Measurements from ENCODE around the gene RABEP2.
A peak's percentile ranks its signal among the peaks of the same experiment; 100 is the strongest.
"Not testable (repeated sequence)": the region's sequence is repeated elsewhere in the genome, so short reads cannot be mapped to it uniquely, and the experiment has no call there.

The RABEP2 gene

DNA sequence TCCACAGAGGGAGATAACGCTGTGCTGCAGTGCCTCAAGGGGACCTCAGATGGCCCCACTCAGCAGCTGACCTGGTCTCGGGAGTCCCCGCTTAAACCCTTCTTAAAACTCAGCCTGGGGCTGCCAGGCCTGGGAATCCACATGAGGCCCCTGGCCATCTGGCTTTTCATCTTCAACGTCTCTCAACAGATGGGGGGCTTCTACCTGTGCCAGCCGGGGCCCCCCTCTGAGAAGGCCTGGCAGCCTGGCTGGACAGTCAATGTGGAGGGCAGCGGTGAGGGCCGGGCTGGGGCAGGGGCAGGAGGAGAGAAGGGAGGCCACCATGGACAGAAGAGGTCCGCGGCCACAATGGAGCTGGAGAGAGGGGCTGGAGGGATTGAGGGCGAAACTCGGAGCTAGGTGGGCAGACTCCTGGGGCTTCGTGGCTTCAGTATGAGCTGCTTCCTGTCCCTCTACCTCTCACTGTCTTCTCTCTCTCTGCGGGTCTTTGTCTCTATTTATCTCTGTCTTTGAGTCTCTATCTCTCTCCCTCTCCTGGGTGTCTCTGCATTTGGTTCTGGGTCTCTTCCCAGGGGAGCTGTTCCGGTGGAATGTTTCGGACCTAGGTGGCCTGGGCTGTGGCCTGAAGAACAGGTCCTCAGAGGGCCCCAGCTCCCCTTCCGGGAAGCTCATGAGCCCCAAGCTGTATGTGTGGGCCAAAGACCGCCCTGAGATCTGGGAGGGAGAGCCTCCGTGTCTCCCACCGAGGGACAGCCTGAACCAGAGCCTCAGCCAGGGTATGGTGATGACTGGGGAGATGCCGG lies 7.5 kb upstream of the RABEP2 start:
- no peak for DNase-seq (ENCODE audit: low read depth in 2 of 2)

DNA sequence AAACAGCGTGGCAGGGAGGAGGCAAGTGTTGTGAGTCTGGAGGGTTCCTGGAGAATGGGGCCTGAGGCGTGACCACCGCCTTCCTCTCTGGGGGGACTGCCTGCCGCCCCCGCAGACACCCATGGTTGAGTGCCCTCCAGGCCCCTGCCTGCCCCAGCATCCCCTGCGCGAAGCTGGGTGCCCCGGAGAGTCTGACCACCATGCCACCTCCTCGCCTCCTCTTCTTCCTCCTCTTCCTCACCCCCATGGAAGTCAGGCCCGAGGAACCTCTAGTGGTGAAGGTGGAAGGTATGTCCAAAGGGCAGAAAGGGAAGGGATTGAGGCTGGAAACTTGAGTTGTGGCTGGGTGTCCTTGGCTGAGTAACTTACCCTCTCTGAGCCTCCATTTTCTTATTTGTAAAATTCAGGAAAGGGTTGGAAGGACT lies 6.8 kb upstream of the RABEP2 start, which contains the start of gene CD19:
Gene CD19 (plus strand): TSS at position 171 of the 425 bp plus-strand sequence. CDS start 30 bp downstream, at position 201.
- no peak for DNase-seq (ENCODE audit: low read depth in 2 of 2)

DNA sequence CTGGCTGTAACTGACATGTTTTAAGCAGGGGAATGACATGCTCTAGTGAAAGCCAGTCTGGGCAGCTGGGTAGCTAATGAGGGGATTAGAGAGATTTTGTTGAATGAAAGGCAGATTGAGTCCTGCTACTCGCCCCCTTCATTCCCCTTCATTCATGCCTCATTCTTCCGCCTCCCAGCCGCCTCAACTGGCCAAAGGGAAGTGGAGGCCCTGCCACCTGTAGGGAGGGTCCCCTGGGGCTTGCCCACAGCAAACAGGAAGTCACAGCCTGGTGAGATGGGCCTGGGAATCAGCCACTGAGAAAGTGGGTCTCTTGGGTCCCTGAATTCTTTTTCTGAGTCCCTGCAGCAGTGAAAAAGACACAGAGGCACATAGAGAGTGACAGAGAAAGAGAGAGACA lies 5.6 kb upstream of the RABEP2 start:
- DNase-seq (ENCODE audit: low read depth in 2 of 2) = no peak

DNA sequence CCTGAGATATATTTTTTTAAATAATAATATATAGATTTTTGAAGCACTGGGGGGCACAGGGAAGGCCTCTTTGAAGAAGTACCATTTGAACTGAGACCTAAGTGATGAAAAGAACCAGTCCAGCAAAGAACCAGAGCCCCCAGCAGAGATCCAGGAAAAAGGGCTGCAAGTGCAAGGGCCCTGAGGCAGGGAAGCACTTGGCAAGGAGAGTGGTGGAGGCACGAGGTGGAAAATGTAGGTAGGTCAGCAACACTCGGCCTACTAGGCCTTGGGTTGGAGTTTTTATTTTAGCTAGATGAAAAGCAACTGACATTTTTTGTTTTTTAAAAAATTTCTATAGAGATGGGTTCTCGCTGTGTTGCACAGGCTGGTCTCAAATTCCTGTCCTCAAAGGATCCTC lies 5.2 kb upstream of the RABEP2 start:
- no peak for DNase-seq (ENCODE audit: low read depth in 2 of 2)

DNA sequence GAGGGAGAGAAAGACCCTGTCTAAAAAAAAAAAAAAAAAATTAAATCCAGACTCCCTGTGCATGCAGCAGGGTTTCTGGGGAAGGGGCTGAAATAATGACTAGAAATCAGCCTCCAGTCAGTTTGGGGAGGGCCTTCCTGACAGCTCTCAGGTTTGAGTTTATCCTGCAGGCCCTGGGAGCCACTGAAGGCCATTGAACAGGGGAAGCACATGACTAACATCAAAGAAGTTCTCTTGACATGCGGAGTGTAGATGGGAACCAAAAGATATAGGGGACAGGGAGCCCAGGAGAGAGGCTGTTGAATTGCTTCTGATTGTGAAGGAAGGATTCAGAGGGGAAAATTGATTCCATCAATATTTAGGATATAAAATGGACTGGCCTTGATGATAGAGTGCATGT lies 2.8 kb upstream of the RABEP2 start:
- DNase-seq (ENCODE audit: low read depth in 2 of 2) = no peak

DNA sequence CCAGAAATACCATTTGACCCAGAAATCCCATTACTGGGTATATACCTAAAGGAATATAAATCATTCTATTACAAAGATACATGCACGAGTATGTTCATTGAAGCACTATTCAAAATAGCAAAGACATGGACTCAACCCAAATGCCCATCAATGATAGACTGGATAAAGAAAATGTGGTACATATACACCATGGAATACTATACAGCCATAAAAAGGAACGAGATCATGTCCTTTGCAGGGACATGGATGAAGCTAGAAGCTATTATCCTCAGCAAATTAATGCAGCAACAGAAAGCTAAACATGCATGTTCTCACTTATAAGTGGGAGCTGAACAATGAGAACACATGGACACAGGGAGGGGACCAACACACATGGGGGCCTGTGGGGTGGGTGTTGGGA lies 1.2 kb upstream of the RABEP2 start:
- DNase-seq (ENCODE audit: low read depth in 2 of 2) = not testable (repeated sequence)

DNA sequence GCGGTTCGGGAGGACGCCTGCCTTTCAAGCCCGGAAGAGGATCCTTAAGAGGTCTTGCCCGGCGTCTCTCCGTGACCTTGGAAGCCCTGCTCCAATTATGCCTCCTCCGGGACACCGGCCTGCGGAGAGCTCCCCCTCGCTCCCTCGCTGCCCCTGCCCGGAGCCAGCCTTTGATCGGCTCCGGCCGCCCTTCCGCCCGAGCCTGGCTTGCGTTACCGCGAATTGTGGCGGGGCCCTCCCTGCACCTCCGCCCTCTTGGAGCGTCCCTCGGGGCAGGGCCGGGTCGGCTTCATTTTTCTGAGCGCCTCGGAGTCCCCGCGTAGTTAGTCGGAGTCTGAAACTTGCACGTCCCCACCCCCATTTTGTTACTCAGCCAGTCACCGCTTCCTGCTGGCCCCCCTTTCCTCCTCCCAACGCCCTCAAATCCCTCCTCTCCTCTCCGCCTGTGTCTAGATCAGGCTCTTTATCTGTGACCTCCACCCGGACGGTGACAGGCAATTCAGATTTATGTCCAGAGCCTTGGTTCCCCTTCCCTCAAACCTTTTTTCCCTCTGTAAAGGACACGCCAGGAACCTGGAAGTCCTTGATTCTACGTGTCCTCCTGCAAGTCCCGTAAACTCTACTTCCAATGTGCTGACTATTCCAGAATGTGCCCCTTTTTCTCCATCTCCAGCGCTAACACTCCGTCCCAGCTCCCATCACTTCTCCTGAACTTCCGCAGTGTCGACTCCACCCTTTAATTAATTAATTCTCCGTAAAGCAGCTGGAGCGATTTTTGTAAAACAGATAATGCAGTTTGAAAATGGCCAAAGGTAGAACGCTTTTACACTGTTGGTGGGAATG lies 569 bp upstream of the RABEP2 start:
- peak; percentile 66 to 70 for DNase-seq (ENCODE audit: low read depth in 2 of 2)

DNA sequence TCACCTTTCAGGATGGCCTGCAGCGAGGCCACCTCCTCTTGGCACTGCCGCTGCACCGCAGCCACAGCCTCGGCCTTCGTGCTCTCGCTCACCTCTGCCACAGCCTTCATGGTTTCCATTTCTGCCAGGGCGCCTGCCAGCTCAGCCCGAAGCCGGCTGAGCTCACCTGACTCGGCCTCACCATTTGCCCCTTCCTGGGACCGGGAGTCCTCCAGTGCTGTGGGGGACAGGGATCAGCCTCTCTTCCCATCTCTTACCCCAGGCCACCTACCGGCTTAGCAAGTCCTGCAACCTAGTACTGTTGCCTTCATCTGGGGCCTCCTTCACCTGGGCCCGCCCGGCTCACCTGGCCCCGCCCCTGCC lies 658 bp downstream of the RABEP2 start:
- DNase-seq (ENCODE audit: low read depth in 2 of 2) = no peak

DNA sequence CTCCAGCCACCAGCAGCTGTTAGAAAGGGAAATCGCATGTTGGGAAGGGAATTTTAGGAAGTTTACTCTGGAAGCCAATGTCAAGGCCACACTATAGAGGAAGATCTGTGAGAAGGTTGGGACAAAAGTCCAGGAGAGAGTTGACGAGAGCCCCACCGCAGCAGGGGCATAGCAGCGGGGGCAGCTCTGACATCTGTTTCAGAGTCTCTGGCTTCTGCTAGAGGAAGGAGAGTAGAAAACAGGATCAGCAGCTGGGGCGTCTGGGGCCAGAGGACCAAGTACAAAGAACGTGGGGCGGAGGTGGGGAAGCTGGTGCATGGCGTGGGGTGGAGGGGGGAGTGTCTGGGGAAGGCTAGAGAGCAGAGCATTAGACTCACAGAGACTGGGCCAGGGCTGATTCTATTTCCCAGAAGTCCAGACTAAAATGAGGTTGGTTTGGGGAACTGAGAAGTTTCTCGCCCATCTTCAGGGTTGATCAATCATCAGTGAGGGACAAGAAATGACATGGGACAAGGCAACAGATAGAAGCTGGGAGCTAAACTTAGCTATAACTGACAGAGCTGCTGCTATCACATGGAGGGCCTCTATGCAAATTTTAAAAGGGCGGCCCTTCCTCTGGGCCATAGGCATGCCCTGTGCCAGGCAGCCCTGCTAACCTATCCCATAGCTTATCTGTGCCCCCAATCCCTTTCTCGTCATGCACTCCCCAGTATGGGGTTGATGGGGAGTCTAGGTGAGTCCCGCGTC lies 1.2 kb downstream of the RABEP2 start:
- DNase-seq (ENCODE audit: low read depth in 2 of 2) = no peak

DNA sequence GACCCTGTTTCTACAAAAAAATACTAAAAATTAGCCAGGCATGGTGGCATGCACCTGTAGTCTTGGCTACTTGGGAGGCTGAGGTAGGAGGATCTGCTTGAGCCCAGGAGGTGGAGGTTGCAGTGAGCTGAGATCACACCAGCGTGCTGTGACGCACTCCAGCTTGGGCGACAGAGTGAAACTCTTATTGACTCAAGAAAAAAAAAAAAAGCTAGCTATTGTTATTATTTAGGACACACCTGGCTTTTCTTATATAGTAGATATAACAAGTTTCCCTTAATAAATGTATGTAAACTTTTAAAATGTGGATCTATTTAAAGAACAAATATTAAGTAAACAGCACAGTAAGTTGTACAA lies 1.8 kb downstream of the RABEP2 start:
- no peak for DNase-seq (ENCODE audit: low read depth in 2 of 2)

DNA sequence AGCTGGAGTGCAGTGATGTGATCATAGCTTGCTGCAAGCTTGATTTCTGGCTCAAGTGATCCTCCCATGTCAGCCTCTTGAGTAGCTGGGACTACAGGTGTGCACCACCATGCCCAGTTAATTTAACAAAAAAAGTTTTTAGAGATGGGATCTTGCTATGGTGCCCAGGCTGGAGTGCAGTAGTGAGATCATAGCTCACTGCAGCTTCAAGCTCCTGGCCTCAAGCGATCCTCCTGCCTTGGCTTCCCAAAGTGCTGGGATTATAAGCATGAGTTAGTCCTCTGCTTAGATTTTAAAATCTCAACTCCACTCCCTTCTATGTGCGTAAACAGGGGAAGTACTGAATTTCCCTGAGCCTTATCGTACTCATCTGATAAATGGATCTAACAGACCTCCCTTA lies 6.3 kb downstream of the RABEP2 start:
- DNase-seq (ENCODE audit: low read depth in 2 of 2) = no peak

DNA sequence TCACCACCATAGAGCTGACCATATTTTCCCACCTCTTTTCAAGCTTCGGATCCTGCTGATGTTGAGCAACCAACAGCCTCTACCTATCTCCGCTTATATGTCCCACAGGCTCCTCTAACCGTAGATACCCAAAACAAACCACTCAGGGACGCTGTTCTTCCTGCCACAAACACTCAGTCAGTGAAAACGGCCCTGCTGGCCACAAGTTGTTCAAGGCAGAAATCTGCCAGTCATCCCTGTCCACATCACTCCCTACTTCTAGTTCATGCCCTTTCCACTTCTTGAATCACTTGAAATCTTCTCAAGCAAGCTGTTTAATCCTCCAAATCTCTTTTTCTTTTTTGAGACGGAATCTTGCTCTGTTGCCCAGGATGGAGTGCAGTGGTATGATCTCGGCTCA lies 7.9 kb downstream of the RABEP2 start:
- DNase-seq (ENCODE audit: low read depth in 2 of 2) = no peak

DNA sequence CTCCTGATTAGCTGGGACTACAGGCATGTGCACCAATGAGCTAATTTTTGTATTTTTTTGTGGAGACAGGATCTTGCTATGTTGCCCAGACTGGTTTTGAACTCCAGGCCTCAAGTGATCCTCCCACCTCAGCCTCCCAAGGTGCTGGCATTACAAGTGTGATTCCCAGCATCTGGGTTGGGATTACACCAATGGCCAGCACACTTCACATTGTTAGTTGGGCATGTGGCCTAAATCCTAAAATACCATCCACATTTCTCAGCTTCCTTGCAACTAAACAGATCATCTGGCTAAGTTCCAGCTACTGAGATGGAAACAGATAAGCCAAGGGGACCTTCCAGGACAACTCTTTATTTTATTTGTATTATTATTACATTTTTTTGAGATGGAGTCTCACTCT lies 9.9 kb downstream of the RABEP2 start:
- no peak for DNase-seq (ENCODE audit: low read depth in 2 of 2)

DNA sequence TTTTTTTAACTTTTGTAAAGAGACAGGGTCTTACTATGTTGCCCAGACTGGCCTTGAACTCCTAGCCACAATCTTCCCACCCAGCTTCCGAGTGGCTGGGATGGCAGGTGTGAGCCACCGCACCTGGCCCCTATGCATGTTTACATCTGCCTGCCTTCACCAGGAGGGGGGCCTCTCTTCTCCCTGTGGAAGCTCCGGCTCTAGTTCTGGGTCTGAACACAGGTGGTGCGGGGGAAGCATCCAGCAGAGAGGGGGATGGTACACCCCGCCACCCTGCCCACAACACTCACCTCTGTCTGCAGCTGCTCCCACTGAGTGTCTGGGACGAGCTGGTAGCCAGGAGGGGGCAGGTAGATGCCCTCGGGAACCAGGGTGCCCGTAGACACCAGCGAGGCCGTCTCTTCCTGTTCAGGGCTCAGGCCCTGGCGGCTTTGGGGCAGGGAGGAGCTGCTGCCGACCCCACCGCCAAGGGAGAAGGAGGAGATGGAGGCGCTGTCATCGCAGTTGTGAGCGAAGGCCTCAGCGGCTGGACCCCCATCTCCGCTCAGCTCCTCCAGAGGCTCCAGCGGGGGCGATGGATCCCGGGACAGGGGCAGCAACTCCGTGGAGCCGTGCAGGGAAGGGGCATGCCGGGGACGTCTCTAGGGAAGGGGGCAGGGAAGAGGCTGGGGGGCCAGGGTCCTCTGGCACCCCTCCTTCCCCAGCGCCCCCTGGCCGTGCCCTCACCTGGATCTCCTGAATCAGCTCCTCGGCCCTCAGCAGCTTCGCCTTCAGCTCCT lies 10.9 kb downstream of the RABEP2 start:
- DNase-seq (ENCODE audit: low read depth in 2 of 2) = no peak

DNA sequence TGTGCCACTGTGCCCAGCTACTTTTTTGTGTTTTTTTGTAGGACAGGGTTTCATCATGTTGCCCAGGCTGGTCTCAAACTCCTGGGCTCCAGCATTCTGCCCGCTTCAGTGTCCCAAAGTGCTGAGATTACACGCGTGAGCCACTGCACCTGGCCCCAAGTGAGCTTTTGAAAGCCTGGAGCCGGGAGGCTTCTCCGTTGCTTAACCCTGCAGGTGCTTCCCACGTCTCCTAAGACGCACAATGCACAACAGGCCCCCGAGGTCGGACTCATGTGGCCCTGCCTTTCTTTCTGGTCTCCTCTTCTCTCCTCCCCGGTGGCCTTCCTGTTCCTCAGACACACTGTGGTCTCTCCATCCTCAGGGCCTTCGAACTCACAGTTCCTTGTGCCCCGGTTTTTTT lies 12.5 kb downstream of the RABEP2 start:
- no peak for DNase-seq (ENCODE audit: low read depth in 2 of 2)

DNA sequence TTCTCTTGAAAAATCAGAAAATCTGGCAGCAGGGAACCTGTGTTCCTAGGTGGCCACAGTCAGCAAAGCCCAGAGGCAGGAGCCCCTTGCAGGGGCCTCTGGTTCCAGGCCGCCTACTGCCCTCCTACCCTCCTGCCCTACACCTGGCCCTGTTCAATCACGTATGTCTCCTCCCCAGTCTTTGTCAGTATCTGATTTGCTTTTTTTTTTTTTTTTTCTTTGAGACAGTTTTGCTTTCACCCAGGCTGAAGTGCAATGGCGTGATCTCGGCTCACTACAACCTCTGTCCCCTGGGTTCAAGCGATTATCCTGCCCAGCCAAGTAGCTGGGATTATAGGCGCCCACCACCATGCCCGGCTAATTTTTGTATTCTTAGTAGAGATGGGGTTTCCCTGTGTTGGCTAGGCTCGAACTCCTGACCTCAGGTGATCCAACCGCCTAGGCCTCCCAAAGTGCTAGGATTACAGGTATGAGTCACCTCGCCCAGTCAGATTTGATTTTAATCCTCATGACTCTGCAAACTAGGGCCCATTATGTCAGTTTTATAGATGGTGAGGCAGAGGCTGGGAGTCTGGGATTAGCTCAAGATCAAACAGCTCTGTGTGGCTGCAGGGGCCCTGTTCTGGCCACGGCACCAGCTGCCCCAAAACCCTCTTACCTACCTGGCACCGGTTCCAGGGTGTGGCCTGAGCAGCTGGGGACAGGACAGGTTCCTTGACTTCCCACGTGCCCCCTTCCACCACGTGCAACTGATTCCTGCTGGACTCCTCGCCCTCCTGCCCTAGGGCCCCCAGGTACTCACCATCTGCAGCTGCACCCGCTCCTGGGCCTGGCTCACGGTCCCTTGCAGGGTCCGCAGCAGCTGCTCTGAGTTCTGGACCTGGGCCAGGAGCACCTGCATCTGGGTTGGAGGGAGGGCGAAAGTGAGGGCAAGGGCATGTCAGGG lies 14.7 kb downstream of the RABEP2 start:
- no peak for DNase-seq (ENCODE audit: low read depth in 2 of 2)

DNA sequence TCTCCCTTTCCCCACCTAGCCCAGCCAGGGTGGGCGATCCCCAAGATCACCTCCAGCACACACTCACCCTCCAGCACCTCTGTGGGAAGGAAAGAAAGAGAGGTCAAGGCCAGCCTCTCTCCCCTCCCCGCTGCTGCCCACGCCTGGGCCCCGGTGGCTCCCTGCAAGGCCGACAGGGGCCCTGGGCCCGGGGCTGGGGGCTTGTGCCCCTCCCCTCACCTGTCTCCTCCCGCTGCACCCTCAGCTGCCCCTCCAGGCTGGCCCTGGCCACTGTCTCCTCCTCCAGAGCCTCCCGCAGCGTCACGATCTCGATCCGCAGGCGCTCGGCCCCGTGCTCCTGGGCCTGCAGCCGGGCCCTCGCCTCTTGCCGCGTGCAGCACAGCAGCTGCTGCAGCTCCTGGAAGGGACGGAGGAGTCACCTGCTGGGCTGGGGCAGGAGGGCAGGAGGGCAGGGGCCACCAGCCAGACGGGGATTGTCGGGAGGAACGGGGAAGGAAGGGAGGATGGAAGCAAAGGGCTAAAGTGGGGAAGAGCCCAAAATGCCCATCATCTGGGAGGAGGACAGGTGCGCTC lies 19.2 kb downstream of the RABEP2 start:
- no peak for DNase-seq (ENCODE audit: low read depth in 2 of 2)

DNA sequence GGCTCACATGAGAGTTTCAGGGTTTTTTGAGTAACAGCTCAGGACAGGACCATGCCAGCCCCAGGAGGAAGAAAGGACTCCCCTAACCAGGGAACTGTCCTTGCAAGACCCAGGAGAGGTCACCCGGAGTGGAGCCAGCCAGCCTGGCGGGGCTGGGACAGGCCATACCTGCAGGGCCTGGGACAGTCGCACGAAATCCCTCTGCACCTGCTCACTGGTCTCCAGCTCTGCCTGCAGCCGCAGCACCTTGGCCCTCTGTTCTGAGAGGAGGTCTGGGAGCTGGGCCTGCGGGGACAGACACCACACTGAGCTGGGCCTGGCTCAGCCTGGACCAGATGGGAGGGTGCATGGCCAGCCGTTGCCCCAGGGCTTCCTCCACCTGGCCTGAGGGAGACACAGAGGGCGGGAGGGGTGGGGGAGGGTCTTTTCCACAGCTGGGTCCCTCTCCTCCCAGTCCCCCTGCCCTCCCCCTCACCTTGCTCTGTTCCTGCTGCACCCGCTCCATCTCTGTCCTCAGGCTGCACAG lies 19.7 kb downstream of the RABEP2 start:
- no peak for DNase-seq (ENCODE audit: low read depth in 2 of 2)

DNA sequence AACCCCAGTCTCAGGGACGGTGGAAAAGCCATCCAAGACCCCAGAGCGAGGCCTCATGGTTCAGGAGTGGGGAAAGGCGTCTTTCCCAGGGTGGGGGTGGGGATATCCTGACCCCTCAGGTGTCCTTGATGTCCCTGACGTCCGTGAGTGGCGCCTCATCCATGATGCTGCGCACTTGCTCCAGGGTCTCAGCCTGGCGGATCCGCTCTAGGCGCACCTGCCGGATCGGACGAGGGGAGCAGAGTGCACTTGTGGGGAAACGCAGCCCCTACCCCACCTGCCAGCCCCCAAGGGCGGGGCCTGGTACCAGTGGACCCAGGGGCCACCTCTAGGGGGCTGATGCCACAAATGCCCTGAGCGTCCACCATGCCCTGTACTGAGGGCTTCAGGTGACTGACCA lies 20.2 kb downstream of the RABEP2 start:
- DNase-seq (ENCODE audit: low read depth in 2 of 2) = no peak

DNA sequence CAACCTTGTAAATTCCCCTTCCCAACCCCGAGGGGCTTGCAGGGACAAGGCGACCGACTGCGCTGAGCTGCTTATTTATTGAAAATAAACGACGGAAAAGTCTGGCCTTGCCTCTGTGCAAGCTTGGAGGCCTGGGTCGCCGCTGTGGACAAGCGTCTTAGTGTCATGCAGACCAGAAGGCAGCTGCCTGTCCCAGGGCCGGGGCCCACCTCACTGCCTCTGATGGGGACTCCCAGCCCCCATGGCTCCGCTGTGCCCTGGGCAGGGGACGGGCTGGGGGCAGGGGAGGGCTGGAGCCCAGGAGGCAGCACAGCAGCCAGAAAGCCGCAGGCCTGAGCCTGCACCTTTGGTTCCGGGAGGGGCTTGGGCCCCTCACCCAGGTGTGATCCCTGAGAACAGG lies 20.7 kb downstream of the RABEP2 start:
- DNase-seq (ENCODE audit: low read depth in 2 of 2) = no peak
